HG03196 (cell line): ENCODE data around the gene CRACR2B.

ENCODE experiments used
- ATAC-seq: cut with Tn5 transposase; IDR thresholded peaks from one replicate; pipeline ENCODE4 v1.9.1; 2021; ENCODE audit not compliant: unreplicated experiment

Gene CRACR2B

DNA sequence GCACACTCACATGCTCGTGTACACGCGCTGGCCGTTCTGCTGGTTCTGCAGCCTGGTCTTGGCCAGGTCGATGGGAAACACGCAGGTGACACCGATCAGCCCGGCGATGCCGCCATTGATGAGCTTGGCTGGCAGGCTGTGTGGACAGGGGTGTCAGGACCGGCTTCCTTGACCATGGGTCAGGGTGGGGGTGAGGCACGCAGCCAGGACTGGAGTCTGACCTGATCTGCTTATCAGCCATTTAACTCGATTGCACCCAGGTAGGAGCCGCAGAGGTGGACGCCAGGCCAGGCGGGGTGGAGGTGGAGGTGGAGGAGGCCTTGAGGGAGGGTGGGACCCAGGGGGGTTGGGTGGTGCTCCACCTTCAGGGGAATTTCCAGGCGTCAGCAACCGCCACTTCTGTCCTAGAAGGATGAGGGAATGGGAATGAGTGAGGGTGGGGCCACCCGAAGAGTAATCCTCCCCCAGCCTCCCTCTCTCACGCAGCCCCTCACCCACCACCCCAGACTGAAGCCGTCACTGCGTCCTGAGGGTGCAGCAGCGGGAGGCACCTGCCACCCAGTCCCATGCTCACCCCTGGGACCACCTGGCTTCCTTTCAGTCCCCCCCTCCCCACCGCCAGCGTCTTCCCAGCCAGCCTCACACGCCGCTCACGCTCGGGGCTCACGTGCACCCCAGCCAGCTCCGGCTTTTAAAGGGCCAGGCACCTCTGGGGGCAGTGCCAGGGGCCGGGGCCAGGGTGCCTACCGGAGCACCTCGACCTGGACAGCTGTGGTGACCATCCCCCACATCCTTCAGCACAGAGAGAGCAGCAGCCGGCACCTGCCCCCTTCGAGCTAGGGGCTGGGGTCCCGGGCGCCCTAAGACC is 32.7 kb upstream of the CRACR2B start:
- ATAC-seq = no peak

- peak; percentile 23 for ATAC-seq
Observed at GRCh38 chr11:795634-796564, 31.8 kb upstream of the CRACR2B start.

DNA sequence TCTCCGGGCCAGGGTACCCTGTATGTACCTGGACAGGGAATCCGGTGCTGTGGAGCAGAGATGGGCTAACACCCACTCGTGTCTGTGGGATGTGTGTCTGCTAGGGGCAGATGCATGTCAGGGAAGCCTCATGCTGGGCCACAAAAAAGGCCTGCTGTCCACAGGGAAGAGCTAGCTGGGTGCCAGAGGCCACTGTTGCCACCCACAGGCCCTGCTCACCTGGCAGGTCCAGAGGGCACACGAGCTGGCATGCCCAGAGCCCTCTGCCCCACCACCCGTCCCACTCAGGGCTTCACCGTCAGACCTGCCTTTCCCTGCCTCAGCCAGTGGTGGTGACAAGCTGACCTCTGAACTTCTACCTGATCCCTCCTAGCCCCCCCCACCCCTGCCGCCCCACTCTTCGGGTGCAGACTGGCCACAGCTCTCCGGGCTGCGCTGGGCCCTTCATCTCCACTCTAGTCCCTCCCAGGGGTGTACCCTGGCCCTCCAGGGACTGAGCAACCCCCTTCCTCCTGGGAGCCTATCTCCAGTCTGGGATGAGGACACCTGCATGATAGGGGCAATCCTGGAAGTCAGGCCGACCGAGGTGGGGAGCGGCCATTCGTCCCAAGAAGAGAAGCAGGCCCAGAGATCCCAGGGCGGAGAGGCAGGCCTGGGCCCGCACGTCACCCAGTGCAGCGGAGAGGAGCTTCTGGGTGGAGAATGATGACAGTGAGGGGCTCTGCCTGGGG is 31.0 kb upstream of the CRACR2B start:
- ATAC-seq = no peak

- peak; percentile 37 for ATAC-seq
Observed at GRCh38 chr11:797296-798092, 30.2 kb upstream of the CRACR2B start.

DNA sequence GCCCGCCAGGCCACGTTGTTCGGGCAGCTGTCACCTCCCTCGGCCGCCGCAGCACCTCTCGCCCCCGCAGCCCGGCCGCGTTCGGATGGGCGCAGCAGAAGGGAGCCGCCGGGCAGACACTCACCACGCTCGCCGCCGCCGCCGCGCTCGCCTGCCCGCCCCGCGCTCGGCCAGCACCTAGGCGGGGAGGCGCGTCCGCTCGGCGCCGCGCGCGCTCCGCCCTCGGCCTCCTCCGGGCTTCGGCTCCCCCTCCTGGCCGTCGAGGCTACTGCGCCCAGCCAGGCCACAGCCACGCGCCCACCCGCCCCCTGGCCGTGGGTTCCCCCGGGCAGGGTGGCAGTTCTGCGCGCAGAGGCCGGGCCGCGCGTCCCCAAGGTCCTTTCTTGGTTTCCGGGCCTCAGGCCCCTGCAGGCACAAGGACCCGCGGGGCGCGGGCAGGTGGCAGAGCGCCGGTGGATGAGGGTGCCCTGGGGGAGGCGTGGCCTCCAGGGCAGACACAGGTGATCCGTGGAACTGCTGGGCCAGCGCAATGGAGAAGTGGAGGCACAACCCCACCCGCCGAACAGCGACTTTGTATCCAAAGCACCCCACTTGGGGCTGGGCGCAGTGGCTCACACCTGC is 29.5 kb upstream of the CRACR2B start, which contains the start of gene SLC25A22:
Gene SLC25A22 (minus strand): TSS at position 189 of the 621 bp plus-strand sequence. CDS start 3,275 bp downstream, outside the sequence.
- peak; percentile 48 for ATAC-seq

- no peak for ATAC-seq
Observed at GRCh38 chr11:799641-800316, 27.9 kb upstream of the CRACR2B start.

DNA sequence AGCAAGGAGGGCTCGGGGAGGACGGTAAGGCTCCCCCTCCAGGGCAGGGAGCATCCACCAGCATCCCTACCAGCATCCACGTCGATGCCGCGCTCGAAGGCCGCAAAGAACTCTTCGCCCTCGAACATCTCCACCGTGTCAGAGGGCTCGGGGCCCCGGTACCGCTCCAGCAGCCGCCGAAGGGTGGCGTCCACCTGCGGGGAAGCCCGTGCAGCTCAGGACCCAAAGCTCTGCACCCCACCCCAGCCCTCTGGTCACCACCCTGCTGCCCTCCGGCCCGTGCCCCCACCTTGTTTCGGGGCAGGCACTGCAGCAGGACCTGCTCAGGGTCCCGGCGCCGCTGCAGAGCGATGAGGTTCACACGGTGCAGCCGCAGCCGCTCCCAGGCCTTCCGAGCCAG is 27.2 kb upstream of the CRACR2B start:
- no peak for ATAC-seq

DNA sequence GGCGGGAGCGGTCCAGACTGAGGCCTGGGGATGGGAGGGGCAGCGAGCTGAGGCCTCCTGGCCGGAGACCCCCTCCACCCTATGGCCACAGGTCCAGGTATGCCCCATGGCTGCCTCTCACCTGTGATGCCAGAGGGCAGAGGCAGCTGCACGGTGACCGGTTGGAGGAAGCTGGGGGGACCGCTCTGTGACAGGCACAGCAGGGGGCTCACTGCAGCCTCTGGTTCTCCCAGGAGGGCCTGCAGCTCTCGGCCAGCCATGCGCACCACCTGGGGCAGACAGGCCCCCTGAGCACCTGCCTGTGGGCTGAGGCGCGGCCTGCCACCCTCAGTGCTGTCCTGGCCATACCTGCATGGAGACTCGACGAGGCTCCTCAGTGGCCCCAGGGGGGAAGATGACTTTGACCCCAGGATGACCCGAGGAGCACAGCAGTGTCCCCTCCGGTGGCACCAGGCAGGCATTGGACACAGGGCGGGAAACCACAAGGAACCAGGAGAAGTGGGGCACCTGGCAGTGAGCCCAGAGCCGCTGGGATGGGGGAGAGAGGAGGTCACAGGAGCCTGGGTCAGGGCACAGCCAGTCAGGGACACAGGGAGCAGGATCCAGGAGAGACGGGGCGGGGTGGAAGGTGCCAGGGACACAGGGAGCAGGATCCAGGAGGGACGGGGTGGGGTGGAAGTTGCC is 26.5 kb upstream of the CRACR2B start:
- no peak for ATAC-seq

DNA sequence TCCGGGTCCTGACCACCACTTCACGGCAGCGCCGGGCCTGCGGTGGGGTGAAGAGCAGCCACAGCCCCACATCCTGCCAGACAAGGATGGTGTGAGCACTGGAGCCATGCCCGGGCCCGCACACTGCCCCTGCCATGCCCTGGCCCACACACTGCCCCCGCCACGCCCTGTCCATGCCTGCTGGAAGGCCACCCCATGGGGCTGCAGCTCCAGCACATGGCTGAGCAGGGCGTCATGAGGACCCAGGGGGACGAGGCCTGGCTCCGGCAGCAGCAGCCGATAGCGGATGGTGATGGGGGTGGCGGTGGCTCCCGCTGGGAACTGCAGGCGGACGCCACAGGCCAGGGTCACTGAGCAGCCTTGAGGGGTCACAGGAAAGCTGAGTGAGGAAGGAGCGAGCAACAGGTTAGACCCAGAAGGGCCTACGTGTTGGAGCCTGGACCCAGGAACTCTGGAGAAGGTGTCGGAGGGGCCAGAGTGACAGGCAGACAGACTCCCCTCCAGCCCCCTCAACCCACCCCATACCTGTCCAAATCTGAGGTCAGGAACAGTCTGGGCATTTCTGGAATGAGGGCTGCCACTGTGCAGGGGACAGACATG is 25.6 kb upstream of the CRACR2B start:
- ATAC-seq = no peak

DNA sequence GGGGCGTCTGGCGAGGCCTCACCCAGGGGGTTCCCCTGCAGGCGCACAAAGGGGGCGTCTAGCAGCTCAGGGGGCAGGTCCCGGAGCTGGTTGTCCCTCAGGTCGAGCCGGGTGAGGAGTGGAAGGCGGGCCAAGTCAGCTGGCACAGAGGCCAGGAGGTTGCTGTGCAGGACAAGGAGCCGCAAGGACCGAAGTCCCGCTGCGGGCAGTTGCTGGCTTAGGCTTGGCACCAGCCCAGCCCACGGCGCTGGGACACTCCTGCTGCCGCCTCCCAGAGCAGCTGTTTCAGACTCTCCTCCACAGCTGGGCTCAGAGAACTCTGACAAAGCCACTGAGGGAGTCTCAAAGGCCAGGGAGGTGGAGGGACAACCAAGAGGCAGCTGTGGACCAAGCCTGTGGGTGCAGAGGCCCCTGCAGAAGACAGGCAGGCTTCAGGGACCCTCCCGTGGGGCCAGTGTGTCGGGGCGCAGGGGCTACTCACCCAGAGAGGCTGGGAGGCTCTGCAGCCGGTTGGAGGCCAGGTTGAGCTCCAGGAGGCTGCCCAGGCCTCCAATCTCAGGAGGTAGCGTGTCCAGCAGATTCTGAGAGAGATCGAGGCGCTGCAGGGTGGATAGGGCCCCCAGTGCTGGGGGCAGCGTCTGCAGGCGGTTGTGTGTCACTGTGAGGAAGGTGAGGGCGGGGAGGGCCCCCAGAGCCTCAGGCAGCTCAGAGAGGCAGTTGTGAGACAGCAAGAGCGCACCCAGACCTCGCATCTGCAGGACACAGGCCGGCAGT is 24.8 kb upstream of the CRACR2B start:
- ATAC-seq = no peak

DNA sequence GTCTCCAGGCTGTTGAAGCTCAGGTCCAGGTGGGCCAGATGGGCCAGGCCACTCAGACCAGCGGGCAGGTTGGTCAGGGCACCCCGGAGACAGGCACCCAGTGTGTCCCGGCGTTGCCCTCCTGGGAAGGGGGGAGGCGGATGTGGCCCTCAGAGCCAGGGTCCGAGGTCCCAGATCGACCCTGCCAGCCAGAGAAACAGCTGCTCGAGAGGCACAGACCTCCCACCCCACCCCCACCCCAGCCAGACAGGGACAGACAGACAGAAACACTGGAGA is 24.3 kb upstream of the CRACR2B start:
- no peak for ATAC-seq

GRCh38 chr11:803770-804598 is 23.7 kb upstream of the CRACR2B start:
- ATAC-seq = no peak

- no peak for ATAC-seq
Observed at GRCh38 chr11:804599-804964, 23.1 kb upstream of the CRACR2B start.

GRCh38 chr11:808427-809286 is 19.1 kb upstream of the CRACR2B start:
- ATAC-seq = no peak

- peak; percentile 72 for ATAC-seq
Observed at GRCh38 chr11:809287-810039, 18.3 kb upstream of the CRACR2B start, which contains the start of gene RPLP2. RPLP2 (plus strand) TSS chr11:809967; CDS start chr11:810235, 268 bp downstream.
